Measurements from ENCODE around the gene ZG16B.

Gene ZG16B

DNA sequence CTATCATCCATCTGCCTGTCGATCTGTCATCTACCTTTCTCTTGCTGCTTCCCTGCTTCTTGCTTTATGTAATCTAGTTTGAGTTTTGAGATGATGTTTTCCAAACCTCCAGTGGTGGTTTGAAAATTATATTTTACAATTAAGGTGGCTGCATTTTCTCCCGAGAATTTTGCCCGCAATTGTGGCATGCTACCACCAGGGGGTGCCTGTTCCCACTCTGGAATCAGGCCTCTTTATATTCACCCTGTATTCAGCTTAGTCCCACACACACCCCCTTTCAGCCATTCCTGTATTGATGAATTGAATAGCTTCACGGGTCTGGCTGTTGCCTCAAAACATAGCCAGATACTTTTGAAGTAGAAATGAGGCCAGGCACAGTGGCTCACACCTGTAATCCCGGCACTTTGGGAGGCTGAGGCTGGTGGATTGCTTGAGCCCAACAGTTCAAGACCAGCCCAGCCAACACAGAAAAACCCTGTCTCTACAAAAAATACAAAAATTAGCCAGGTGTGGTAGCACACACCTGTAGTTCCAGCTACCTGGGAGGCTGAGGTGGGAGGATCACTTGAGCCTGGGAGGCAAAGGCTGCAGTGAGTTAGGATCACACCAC is 24.7 kb downstream of the ZG16B start:
- Mint-ChIP-seq H3K4me1 (ENCODE audit: low read depth) (peaks cover 37% of the 10 kb centered on the region), H3K27me3 (peaks cover 66% of the 10 kb centered on the region), H3K4me3 (no peak overlapping the region), H3K9me3 (peaks cover 12% of the 10 kb centered on the region), H3K27ac (no peak overlapping the region), H3K36me3 (ENCODE audit: low read depth) (no peaks in the 10 kb centered on the region)
- intact Hi-C loops (cut with micrococcal nuclease), result no loop called here

DNA sequence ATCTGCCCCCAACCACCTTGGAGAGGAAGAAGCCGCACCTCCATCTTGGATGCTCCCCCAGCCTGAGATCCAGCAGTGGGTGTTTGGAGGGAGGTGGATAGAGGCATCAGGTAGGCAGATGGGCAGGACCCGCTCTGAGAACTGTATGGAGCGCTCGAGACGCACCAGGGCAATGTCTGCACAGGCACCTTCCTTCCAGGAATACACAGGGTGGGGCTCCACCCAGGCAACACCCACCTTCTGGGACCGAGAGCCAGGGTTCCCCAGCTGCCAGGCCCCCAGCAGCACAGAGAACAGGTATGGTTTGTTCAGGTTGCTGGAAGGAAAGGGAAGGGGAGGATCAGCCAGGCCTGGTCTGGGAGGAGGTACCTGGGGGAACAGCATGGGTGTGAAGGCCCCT is 25.4 kb downstream of the ZG16B start:
- Mint-ChIP-seq H3K4me3 (no peak overlapping the region), H3K9me3 (peaks cover 17% of the 10 kb centered on the region), H3K36me3 (ENCODE audit: low read depth) (no peaks in the 10 kb centered on the region), H3K27me3 (peaks cover 69% of the 10 kb centered on the region), H3K27ac (no peak overlapping the region), H3K4me1 (ENCODE audit: low read depth) (peaks cover 39% of the 10 kb centered on the region)
- intact Hi-C loops (cut with micrococcal nuclease), result no loop called here

DNA sequence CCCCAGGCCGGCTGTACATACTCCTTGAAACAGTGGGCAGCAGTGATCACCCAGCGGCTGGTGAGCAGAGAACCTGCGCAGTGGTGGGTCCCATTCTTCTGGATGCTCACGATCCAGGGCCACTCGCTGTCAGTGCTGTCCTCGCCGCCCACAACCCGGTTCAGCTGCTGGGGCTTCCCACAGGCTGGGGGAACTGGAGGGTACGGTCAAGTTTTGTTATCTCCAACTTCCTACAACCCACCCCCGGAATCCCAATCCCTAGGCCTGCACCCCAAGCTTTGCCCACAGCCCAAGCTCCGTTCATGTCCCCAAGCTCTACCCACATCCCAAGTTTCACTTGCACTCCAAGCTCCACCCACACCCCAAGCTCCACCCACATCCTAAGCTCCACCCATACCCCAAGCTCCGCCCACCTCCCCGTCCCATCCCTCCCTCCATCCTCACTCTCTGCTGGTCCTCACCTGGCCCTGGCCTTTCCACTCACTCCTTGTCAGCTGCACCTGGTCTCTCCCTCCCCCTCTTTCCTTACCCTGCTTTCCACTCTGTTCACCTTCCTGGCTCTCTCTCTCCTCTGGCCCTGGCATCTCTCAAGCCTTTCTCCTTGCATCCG is 26.1 kb downstream of the ZG16B start:
- intact Hi-C loops (cut with micrococcal nuclease), result no loop called here
- Mint-ChIP-seq H3K27ac (no peak overlapping the region), H3K9me3 (peaks cover 21% of the 10 kb centered on the region), H3K27me3 (peaks cover 69% of the 10 kb centered on the region), H3K36me3 (ENCODE audit: low read depth) (no peaks in the 10 kb centered on the region), H3K4me3 (no peak overlapping the region), H3K4me1 (ENCODE audit: low read depth) (peaks cover 41% of the 10 kb centered on the region)

DNA sequence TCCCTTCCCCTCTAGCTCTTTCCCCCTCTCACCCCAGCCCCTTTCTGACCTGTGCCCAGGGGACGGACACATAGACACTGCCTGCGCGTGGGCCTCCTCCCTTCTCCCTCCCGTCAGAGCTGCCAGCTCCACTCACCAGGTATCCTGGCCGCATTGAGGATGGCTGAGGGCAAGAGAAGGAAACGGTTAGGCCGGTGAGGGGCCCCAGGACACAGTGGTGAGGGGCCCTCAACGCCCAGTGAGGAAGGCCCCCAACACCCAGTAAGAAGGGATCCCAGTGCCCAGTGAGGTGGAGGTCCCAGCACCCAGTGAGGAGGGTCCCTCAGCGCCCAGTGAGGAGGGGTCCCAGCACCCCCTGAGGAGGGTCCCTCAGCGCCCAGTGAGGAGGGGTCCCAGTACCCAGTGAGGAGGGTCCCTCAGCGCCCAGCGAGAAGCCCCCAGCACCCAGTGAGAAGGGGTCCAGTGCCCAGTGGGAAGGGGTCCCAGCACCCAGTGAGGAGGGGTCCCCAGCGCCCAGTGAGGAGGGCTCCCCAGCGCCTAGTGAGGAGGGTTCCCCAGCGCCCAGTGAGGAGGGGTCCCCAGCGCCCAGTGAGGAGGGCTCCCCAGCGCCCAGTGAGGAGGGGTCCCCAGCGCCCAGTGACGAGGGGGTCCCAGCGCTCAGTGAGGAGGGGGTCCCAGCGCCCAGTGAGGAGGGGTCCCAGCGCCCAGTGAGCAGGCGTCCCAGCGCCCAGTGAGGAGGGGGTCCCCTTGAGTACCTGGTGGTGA is 26.8 kb downstream of the ZG16B start:
- H3K4me1 Mint-ChIP-seq (ENCODE audit: low read depth), result peaks cover 41% of the 10 kb centered on the region
- no peak overlapping the region for H3K27ac Mint-ChIP-seq
- H3K36me3 Mint-ChIP-seq (ENCODE audit: low read depth), result no peaks in the 10 kb centered on the region
- H3K27me3 Mint-ChIP-seq, result peaks cover 66% of the 10 kb centered on the region
- peaks cover 24% of the 10 kb centered on the region for H3K9me3 Mint-ChIP-seq
- intact Hi-C loops (cut with micrococcal nuclease), result no loop called here
- no peak overlapping the region for H3K4me3 Mint-ChIP-seq

DNA sequence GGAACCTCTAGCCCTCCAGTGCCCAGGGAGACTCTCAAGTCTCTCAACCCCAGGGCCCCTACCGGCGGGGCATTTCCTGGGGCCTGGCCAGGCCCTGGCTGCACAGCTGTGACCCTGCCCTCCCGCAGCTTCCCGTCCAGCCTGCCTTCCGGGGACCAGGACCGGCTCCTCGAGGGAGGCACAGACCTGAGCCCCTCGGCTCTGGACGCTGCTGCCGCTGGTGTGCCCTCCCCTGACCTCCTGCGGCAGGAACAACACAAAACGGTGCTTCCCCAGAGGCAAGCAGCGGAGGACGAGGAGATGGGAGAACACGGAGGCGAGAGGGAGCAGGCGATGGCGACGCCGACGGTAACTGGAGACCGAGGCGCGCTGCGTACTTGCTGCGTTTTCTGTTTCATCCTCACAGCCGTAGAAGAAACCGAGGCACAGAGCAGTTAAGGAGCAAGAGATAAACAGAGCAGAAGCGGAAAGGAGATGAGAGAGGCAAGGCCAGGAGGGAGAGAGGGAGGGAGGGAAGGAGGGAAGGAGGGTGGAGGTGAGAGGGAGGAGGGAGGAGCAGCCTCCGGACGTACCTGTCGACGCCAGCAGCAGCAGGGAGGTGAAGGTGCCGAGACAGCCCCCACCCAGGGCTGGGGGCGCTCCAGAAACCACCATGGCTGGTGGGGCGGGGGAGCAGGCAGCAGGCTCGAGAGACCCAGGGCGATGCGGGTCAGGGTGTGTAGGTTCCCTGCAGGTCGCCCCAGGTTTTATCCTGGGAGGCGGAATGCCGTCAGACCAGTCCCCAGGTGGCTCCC is 27.5 kb downstream of the ZG16B start, which contains the start of gene PRSS22:
TSS of gene PRSS22 (minus strand) at position 720 of the 794 bp plus-strand sequence. CDS start at position 654, 66 bp downstream.
- intact Hi-C loops (cut with micrococcal nuclease), result no loop called here
- Mint-ChIP-seq H3K36me3 (ENCODE audit: low read depth) (no peaks in the 10 kb centered on the region), H3K27ac (peak within 1 kb of the TSS; percentile 3), H3K4me3 (peak within 1 kb of the TSS; percentile 72), H3K27me3 (peaks cover 59% of the 10 kb centered on the region), H3K9me3 (peaks cover 24% of the 10 kb centered on the region), H3K4me1 (ENCODE audit: low read depth) (peaks cover 41% of the 10 kb centered on the region)

DNA sequence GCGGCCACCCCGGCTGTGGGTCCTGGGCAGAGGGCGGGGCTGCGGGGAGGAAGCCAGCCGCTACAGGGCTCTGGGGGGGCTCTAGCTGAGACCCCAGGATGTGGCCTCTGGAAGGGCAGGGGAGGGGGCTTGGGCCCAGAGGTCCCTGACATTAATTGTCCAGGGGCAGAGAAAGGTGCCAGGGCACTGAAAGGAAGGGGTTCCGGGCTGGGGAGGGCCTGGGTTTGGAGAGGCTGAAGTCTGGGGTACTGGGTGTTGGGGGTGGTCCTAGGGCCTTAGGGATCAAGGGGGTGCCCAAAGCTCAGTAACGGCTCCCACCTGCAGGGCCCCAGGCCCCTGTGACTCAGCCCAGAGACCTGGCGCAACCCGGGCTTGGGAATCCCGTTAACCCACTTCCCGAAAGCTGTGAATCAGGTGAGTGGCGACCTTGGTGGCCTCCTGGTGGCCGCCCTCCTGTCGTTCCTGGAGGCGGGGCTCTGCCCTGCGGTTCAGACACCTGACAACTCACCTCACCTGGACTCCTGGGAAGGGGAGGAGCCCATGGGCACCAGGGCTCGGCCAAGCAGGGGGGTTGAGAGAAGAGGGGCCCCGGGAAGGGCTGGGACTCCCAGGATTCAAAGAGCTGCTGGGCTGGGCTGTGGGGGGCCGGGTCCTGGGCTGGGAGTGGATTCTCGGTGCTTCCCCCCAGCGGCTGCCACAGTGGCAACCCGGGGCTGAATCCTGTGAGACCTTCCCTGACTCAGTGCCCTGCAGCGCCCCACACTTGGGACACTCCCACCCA is 28.3 kb downstream of the ZG16B start:
- Mint-ChIP-seq H3K27ac (no peak overlapping the region), H3K36me3 (ENCODE audit: low read depth) (no peaks in the 10 kb centered on the region), H3K27me3 (peaks cover 53% of the 10 kb centered on the region), H3K4me3 (no peak overlapping the region), H3K9me3 (peaks cover 24% of the 10 kb centered on the region), H3K4me1 (ENCODE audit: low read depth) (peaks cover 41% of the 10 kb centered on the region)
- intact Hi-C loops (cut with micrococcal nuclease), result no loop called here

DNA sequence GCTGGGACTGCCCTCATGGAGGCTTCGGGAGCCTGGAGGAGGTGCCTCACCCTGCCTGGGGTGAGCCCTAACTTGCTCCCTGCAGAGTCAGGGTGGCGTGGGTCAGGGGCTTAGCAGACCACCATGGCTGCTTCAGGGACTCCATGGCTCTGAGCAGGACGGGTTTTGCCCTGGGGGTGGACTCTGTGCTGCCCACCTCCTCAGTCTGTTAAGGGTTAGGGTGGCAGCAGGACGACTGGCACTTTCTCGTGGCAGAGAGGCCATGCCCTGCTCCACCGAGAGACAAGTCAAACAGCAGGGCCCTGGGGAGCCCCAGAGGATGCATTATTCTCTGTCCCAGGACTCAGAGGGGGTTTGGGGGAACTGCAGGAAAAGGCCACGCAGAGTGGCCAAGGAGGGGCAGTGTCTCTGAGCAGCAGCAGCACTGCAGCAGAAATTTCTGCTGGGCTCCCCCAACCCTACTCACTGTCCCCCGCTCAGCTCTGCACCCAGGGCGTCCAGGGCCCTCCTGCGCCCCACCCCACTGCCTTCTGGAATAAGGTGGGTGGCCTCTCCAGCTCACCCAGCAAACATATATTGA is 29.7 kb downstream of the ZG16B start:
- peaks cover 41% of the 10 kb centered on the region for H3K4me1 Mint-ChIP-seq (ENCODE audit: low read depth)
- intact Hi-C loops (cut with micrococcal nuclease), result no loop called here
- H3K36me3 Mint-ChIP-seq (ENCODE audit: low read depth), result no peaks in the 10 kb centered on the region
- H3K27ac Mint-ChIP-seq, result no peak overlapping the region
- peaks cover 43% of the 10 kb centered on the region for H3K27me3 Mint-ChIP-seq
- no peak overlapping the region for H3K4me3 Mint-ChIP-seq
- peaks cover 14% of the 10 kb centered on the region for H3K9me3 Mint-ChIP-seq

DNA sequence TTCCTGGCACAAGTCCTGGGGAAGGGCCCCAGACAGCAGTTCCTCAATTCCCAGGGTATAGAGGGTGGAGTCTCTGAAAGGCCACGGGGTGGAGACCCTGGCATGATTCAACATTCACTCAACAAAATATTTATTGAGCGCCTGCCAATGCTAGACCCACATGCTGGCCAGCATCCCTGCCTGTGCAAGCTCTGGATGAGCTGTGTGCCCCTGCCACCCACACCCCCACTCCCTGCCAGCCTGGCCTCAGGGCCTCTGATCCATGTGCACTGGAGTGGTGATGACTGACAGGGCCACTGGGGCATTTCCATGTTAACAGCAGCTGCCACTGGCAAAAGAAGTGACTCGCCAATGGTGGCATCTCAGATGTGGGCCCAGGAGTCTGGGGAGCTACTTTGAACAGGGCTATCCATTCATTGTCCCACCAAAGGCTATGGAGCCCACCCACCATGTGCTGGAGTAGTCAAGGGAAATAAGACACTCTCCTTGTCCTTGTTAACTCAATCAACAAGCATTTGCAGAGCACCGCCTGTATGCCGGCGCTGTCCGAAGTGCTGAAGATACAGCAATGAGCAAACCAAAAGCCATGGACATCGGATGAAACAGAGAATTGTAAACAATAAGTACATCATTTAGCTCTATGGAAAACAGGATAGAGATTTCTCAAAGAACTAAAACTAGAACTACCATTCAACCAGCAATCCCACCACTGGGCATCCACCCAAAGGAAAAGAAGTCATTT is 30.9 kb downstream of the ZG16B start:
- Mint-ChIP-seq H3K27me3 (peaks cover 44% of the 10 kb centered on the region), H3K4me3 (no peak overlapping the region), H3K4me1 (ENCODE audit: low read depth) (peaks cover 34% of the 10 kb centered on the region), H3K36me3 (ENCODE audit: low read depth) (no peaks in the 10 kb centered on the region), H3K27ac (no peak overlapping the region), H3K9me3 (peaks cover 12% of the 10 kb centered on the region)
- intact Hi-C loops (cut with micrococcal nuclease), result no loop called here

DNA sequence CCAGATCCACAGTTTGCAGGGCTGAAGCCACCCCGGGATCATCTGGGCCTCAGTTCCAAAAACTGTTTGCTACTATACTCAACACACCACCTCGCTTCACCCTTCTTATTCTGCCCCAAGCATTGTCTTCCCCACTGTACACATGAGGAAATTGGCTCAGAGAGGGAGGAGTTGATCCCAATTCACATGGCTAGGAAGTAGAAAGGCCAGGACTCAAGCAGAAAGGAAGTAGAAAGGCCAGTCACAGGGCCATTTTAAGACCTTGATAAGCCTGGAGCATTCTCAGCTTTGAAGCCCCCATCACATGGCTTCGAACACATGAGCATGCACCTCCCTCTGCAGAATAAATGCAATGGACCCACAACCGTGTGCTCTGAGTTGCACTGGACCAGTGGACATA is 35.5 kb downstream of the ZG16B start:
- intact Hi-C loops (cut with micrococcal nuclease), result no loop called here
- H3K9me3 Mint-ChIP-seq, result peaks cover 7% of the 10 kb centered on the region
- H3K27ac Mint-ChIP-seq, result no peak overlapping the region
- H3K36me3 Mint-ChIP-seq (ENCODE audit: low read depth), result no peaks in the 10 kb centered on the region
- peaks cover 6% of the 10 kb centered on the region for H3K27me3 Mint-ChIP-seq
- no peak overlapping the region for H3K4me3 Mint-ChIP-seq
- peaks cover 2% of the 10 kb centered on the region for H3K4me1 Mint-ChIP-seq (ENCODE audit: low read depth)

DNA sequence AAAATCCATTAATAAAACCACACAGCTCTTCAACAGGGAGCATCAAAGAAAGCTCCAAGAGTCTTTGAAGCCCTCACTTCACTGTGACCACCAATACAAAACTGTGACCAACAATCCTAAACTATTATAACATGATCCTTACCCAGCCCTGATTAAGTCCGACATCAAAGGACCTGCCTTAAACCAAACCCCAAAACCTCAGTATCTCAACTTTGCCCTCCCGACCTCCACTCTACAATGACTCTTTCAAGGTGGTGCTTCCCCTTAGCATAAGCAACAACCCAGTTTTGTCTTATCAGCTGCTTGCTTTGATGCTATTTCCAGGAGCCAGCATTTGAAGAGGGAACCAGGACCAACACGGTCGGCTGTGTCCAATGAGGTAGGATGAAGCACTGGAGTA is 36.3 kb downstream of the ZG16B start:
- intact Hi-C loops (cut with micrococcal nuclease), result no loop called here
- no peak overlapping the region for H3K4me3 Mint-ChIP-seq
- no peak overlapping the region for H3K27ac Mint-ChIP-seq
- H3K4me1 Mint-ChIP-seq (ENCODE audit: low read depth), result no peaks in the 10 kb centered on the region
- H3K9me3 Mint-ChIP-seq, result peaks cover under 1% of the 10 kb centered on the region
- peaks cover 2% of the 10 kb centered on the region for H3K27me3 Mint-ChIP-seq
- no peaks in the 10 kb centered on the region for H3K36me3 Mint-ChIP-seq (ENCODE audit: low read depth)

DNA sequence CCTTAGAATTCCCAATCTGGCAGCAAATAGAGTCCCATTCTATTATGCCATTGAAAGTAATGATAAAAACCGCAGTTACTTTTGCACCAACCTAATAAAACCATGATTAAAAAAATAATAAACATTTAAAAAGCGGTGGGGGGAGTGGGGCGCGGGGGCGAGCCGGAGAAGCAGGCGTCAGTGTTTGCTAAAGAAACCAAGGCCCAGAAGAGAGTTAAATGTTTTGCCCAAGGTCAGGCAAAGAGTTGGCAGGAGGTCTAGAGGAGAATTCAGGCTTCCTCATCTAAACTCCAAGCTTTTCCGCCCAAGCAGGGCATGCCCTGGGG is 37.5 kb downstream of the ZG16B start:
- H3K27ac Mint-ChIP-seq, result peak overlapping the region; percentile 92
- H3K27me3 Mint-ChIP-seq, result peaks cover 2% of the 10 kb centered on the region
- peak overlapping the region; percentile 95 for H3K4me3 Mint-ChIP-seq
- intact Hi-C loops (cut with micrococcal nuclease), result no loop called here
- H3K9me3 Mint-ChIP-seq, result no peaks in the 10 kb centered on the region
- no peaks in the 10 kb centered on the region for H3K36me3 Mint-ChIP-seq (ENCODE audit: low read depth)
- H3K4me1 Mint-ChIP-seq (ENCODE audit: low read depth), result no peaks in the 10 kb centered on the region

DNA sequence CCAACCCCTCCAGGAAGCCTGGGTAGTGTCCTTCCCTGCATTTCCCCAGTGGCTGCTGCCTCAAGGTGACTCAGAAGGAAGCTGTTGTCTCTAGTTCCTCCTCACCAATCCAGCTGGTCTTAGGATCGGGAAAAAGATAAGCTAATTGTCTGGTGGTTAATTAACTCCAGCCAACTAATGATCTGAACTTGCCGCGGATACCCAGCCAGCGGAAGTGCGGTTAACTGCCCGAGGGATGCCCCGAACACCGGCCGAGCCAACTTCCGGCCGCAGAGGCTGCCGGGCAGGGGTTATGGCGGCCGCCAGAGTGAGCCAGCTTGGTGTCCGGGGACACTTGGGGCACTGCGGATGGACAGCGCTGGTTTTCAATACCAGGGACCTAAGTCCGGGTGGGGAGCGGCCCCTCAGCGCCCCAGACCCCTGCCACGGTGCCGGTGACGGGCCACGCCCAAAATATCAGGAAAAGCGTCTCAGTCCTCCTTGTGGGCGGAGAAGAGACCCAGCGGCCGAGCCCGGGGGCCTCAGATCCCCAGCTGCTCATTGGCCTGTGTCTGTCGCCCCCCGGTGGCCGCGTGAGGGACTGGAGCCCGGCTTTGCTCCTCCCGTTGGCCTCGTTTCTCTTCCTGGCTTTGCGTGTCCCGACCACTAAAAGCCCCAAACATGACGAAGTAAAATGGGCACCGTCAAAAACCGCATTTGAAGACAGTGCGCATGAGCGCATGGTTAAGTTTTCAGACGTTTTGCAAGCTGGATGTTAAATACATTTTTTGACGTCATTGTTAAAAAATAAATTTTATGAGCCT is 38.1 kb downstream of the ZG16B start:
- peaks cover 2% of the 10 kb centered on the region for H3K27me3 Mint-ChIP-seq
- peak overlapping the region; percentile 92 for H3K27ac Mint-ChIP-seq
- no peaks in the 10 kb centered on the region for H3K4me1 Mint-ChIP-seq (ENCODE audit: low read depth)
- no peaks in the 10 kb centered on the region for H3K9me3 Mint-ChIP-seq
- H3K4me3 Mint-ChIP-seq, result peak overlapping the region; percentile 95
- no peaks in the 10 kb centered on the region for H3K36me3 Mint-ChIP-seq (ENCODE audit: low read depth)
- intact Hi-C loops (cut with micrococcal nuclease), result loop anchor here (1.0 kb wide), 1 partner anchor 29 kb away; no protein-coding TSS in a partner anchor

Measured in dendritic cell treated with granulocyte-macrophage colony-stimulating factor and Interleukin-4, amounts not matched to agents 40 ng/mL and 50 ng/mL, for 4 days (primary cell).